Endothelial cell (in vitro differentiated cells): ENCODE results near the gene KAT2B. TPM values are rescaled to one million over a fixed set of nuclear protein-coding genes. Genes with fewer than 3 reads are reported as not detected.

Experiments
- DNase-seq: peaks from one replicate; pipeline ENCODE4 v3.0.0; 2021; ENCODE audit warnings: low spot score
- H3K27ac Mint-ChIP-seq: one replicate; pipeline ENCODE4 v1.8.0; 2021; ENCODE audit warnings: mixed read lengths, inconsistent platforms; ENCODE audit not compliant: unreplicated experiment
- H3K27me3 Mint-ChIP-seq: one replicate; pipeline ENCODE4 v1.8.0; 2021; ENCODE audit warnings: mild to moderate bottlenecking, moderate library complexity, mixed read lengths, inconsistent platforms; ENCODE audit not compliant: unreplicated experiment
- H3K36me3 Mint-ChIP-seq: one replicate; pipeline ENCODE4 v1.8.0; 2021; ENCODE audit warnings: mild to moderate bottlenecking, low read depth, mixed read lengths, inconsistent platforms; ENCODE audit not compliant: unreplicated experiment
- H3K4me1 Mint-ChIP-seq: one replicate; pipeline ENCODE4 v1.8.0; 2021; ENCODE audit warnings: mild to moderate bottlenecking, mixed read lengths, inconsistent platforms; ENCODE audit not compliant: unreplicated experiment
- H3K4me3 Mint-ChIP-seq: one replicate; pipeline ENCODE4 v1.8.0; 2021; ENCODE audit warnings: mild to moderate bottlenecking, mixed read lengths, inconsistent platforms; ENCODE audit not compliant: unreplicated experiment
- H3K9me3 Mint-ChIP-seq: one replicate; pipeline ENCODE4 v1.8.0; 2021; ENCODE audit warnings: mixed read lengths, inconsistent platforms; ENCODE audit not compliant: unreplicated experiment
- CTCF ChIP-seq: fragments of 200-600 bp; sonication (generic); IDR thresholded peaks from one replicate; pipeline ENCODE4 v1.5.0; 2021; ENCODE audit warnings: antibody characterized with exemption; ENCODE audit not compliant: unreplicated experiment
- total RNA-seq: library from RNA; stranded (reverse); fragmentation: NEBNext Ultra II Directional; extraction: Animal tissue kit (Norgen Biotek cat#: 25700); gene quantifications from one replicate; pipeline ENCODE4 v1.2.1, GENCODE V29; 2021; ENCODE audit not compliant: unreplicated experiment

The KAT2B gene
- total RNA-seq, 1 donor from 2014 or later = 15.9 TPM

GRCh38 chr3:20074226-20075063 lies 34.2 kb downstream of the KAT2B start:
- no peak for DNase-seq
- H3K36me3 Mint-ChIP-seq = no peaks in the 10 kb centered on the region
- H3K27ac Mint-ChIP-seq = no peak overlapping the region
- peaks cover 7% of the 10 kb centered on the region for H3K4me1 Mint-ChIP-seq
- no peak for TF ChIP-seq CTCF
- no peaks in the 10 kb centered on the region for H3K9me3 Mint-ChIP-seq
- no peaks in the 10 kb centered on the region for H3K27me3 Mint-ChIP-seq
- no peak overlapping the region for H3K4me3 Mint-ChIP-seq

- H3K4me3 Mint-ChIP-seq = no peak overlapping the region
These were observed 35.0 kb downstream of the KAT2B start for GRCh38 chr3:20075197-20075596.

GRCh38 chr3:20076296-20076997 lies 36.2 kb downstream of the KAT2B start:
- no peaks in the 10 kb centered on the region for H3K27me3 Mint-ChIP-seq
- no peaks in the 10 kb centered on the region for H3K9me3 Mint-ChIP-seq
- no peak overlapping the region for H3K4me3 Mint-ChIP-seq
- no peak overlapping the region for H3K27ac Mint-ChIP-seq
- no peaks in the 10 kb centered on the region for H3K36me3 Mint-ChIP-seq
- DNase-seq = no peak
- peaks cover 7% of the 10 kb centered on the region for H3K4me1 Mint-ChIP-seq
- TF ChIP-seq CTCF = no peak

More at GRCh38 chr3:20075197-20075596, 35.0 kb downstream of the KAT2B start:
- Mint-ChIP-seq H3K36me3 (no peaks in the 10 kb centered on the region), H3K9me3 (no peaks in the 10 kb centered on the region), H3K27ac (no peak overlapping the region), H3K27me3 (no peaks in the 10 kb centered on the region), H3K4me1 (peaks cover 7% of the 10 kb centered on the region)
- DNase-seq = no peak
- no peak for TF ChIP-seq CTCF

GRCh38 chr3:20077068-20077467 lies 36.8 kb downstream of the KAT2B start:
- Mint-ChIP-seq H3K4me1 (peaks cover 7% of the 10 kb centered on the region), H3K36me3 (no peaks in the 10 kb centered on the region), H3K27ac (no peak overlapping the region), H3K9me3 (no peaks in the 10 kb centered on the region), H3K27me3 (no peaks in the 10 kb centered on the region), H3K4me3 (no peak overlapping the region)
- no peak for DNase-seq
- TF ChIP-seq CTCF = no peak

- Mint-ChIP-seq H3K4me1 (peaks cover 7% of the 10 kb centered on the region), H3K36me3 (no peaks in the 10 kb centered on the region), H3K27ac (no peak overlapping the region), H3K4me3 (no peak overlapping the region), H3K9me3 (no peaks in the 10 kb centered on the region), H3K27me3 (no peaks in the 10 kb centered on the region)
- no peak for TF ChIP-seq CTCF
- no peak for DNase-seq
These were observed 38.0 kb downstream of the KAT2B start for GRCh38 chr3:20078194-20078714.
